ENCODE data around the gene TNFRSF8. TPM values are rescaled to one million over a fixed set of nuclear protein-coding genes. Genes with fewer than 3 reads are reported as not detected.

Gene TNFRSF8
- total and polyA plus RNA-seq, 2 of the 4 experiments (the other 2 are of a cell fraction) = under 0.01 to 0.31 TPM

GRCh38 chr1:12143631-12144155, 80.6 kb downstream of the TNFRSF8 start (continued):
- no peak; the same call in 1 of the 2 replicates for TF ChIP-seq MAZ (IDR thresholded peaks at IDR 0.05; ENCODE audit: borderline replicate concordance, low read depth, low read length)

- Histone ChIP-seq H2AK9ac (replicated peaks; ENCODE audit: low read depth, low read length, poor library complexity) (no peak overlapping the region), H2BK120ac (ENCODE audit: low read depth, low read length) (peak overlapping the region; percentile 41), H4K5ac (ENCODE audit: low read depth, low read length) (no peak overlapping the region), H3K23ac (ENCODE audit: low read depth, low read length) (no peak overlapping the region), H4K8ac (ENCODE audit: low read depth in 2 of 2, low read length in 2 of 2) (peak overlapping the region; percentile 0 to 74; a peak in 3 of 4 replicates), H3K56ac (ENCODE audit: extremely low read depth, insufficient read depth, low read length) (no peak overlapping the region), H2BK15ac (ENCODE audit: low read depth, low read length) (peak overlapping the region; percentile 11; the same call in 2 of the 3 replicates), H3K14ac (replicated peaks; ENCODE audit: low read depth, low read length) (no peak overlapping the region), H2BK5ac (ENCODE audit: low read depth, low read length, poor library complexity, severe bottlenecking) (peak overlapping the region; percentile 14), H3K4me1 (ENCODE audit: control insufficient read depth, insufficient read depth, low read length) (peaks cover 25% of the 10 kb centered on the region), H3K4me3 (ENCODE audit: insufficient read depth, low read depth, low read length) (no peak overlapping the region), H3K4me2 (ENCODE audit: low read depth, low read length) (no peak overlapping the region), H4K91ac (ENCODE audit: insufficient read depth, low read depth, low read length) (peak overlapping the region; percentile 24; the same call in 1 of the 2 replicates), H3K27ac (ENCODE audit: insufficient read depth, low read length) (peak overlapping the region; percentile 31), H4K20me1 (ENCODE audit: insufficient read depth, low read length) (no peaks in the 10 kb centered on the region), H3K18ac (ENCODE audit: low read depth, low read length) (peak overlapping the region; percentile 8; the same call in 1 of the 2 replicates), H3K27me3 (ENCODE audit: control insufficient read depth, insufficient read depth, low read length) (no peaks in the 10 kb centered on the region), H3K9me3 (ENCODE audit: control insufficient read depth, insufficient read depth, low read length) (no peaks in the 10 kb centered on the region), H2AFZ (replicated peaks; ENCODE audit: low read length, poor library complexity) (no peak overlapping the region), H3K9me1 (ENCODE audit: insufficient read depth, low read length) (peaks cover 13% of the 10 kb centered on the region), H3K4ac (ENCODE audit: low read depth, low read length) (peak overlapping the region; percentile 24), H2BK20ac (ENCODE audit: low read depth, low read length) (peak overlapping the region; percentile 33; the same call in 1 of the 2 replicates), H3K9ac (ENCODE audit: low read depth, low read length) (no peak overlapping the region), H3K36me3 (ENCODE audit: control insufficient read depth, insufficient read depth, low read length) (no peaks in the 10 kb centered on the region), H2AK5ac (ENCODE audit: low read depth, low read length) (peak overlapping the region; percentile 54), H3K79me1 (ENCODE audit: low read depth in 1 of 2, low read length in 2 of 2) (no peaks in the 10 kb centered on the region)
- TF ChIP-seq MAZ (IDR thresholded peaks at IDR 0.05; ENCODE audit: borderline replicate concordance, low read depth, low read length) = no peak
- TF ChIP-seq MXI1 (IDR thresholded peaks at IDR 0.05; ENCODE audit: borderline replicate concordance, low read depth, low read length) = no peak
- TF ChIP-seq POLR2A (IDR thresholded peaks at IDR 0.05; ENCODE audit: low read depth, low read length) = no peak
- TF ChIP-seq FOS (IDR thresholded peaks at IDR 0.05; ENCODE audit: low read depth, low read length) = no peak
- TF ChIP-seq RFX5 (IDR thresholded peaks at IDR 0.05; ENCODE audit: low read depth, low read length) = no peak
- no peak for TF ChIP-seq NFE2L2 (IDR thresholded peaks at IDR 0.05; ENCODE audit: low read depth, low read length)
- TF ChIP-seq CEBPB (IDR thresholded peaks at IDR 0.05; ENCODE audit: low read depth, low read length) = no peak
- TF ChIP-seq USF2 (IDR thresholded peaks at IDR 0.05; ENCODE audit: low read depth, low read length) = no peak
- no peak for TF ChIP-seq CHD1 (IDR thresholded peaks at IDR 0.05; ENCODE audit: low read depth, low read length)
- TF ChIP-seq BHLHE40 (IDR thresholded peaks at IDR 0.05; ENCODE audit: low read depth, low read length) = no peak
- CTCF ChIA-PET = no interaction called here
- no TSS peak for BruUV-seq (replicated peaks)
- POLR2A ChIA-PET (ENCODE audit: unreplicated experiment) = no interaction called here
- WGBS, 2 experiments (ENCODE audit: extremely low coverage in 2 of 2, insufficient read length in 1 of 2) = 90% methylated on average over 2 of the region's 8 CpGs; no CpG with 5 or more reads in 1 of the 2 experiments
- DNase-seq = no peak
- in situ Hi-C loops (cut with MboI; ENCODE audit: low sequenced_read_pairs) = no loop called here
- intact Hi-C loops (cut with micrococcal nuclease) = no loop called here
- ATAC-seq (ENCODE audit: low read depth) = no peak; the same call in 1 of the 2 replicates
- dilution Hi-C loops (cut with HindIII; ENCODE audit: low sequenced_read_pairs, unreplicated experiment) = no loop called here
Measured at GRCh38 chr1:12144236-12144635, 81.1 kb downstream of the TNFRSF8 start.

All from IMR-90 (cell line).